Stimulated activated CD4-positive, alpha-beta T cell treated with anti-CD3 and anti-CD28 coated beads, Interleukin-4, amount 100 ng/mL, for 24 hours (primary cell): ENCODE results near the gene C11orf24.
"Not testable (repeated sequence)": the region's sequence is repeated elsewhere in the genome, so short reads cannot be mapped to it uniquely, and the experiment has no call there.

Experiments
- DNase-seq: peaks from one replicate; pipeline ENCODE4 v3.0.0-alpha.2; 2020

The C11orf24 gene

GRCh38 chr11:68269414-68270081 is 2.2 kb downstream of the C11orf24 start:
- no peak for DNase-seq

DNA sequence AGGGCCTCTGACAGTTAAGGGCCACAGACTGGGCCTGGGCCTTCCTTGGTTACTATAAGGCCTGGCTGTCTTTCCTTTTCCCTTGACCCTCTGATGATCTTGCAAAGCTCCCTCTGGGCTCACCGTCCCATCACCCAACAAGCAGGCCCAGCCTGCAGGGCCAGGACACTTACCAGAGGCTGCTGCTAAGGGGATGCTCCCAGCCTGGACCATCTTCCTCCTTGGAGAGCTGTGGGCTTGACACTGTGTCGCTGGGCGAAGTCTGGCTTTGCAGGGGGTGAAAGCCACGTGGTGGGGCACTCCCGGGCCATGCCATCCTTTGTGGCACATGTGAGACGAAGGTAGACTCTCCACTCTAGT is 3.9 kb downstream of the C11orf24 start:
- no peak for DNase-seq

DNA sequence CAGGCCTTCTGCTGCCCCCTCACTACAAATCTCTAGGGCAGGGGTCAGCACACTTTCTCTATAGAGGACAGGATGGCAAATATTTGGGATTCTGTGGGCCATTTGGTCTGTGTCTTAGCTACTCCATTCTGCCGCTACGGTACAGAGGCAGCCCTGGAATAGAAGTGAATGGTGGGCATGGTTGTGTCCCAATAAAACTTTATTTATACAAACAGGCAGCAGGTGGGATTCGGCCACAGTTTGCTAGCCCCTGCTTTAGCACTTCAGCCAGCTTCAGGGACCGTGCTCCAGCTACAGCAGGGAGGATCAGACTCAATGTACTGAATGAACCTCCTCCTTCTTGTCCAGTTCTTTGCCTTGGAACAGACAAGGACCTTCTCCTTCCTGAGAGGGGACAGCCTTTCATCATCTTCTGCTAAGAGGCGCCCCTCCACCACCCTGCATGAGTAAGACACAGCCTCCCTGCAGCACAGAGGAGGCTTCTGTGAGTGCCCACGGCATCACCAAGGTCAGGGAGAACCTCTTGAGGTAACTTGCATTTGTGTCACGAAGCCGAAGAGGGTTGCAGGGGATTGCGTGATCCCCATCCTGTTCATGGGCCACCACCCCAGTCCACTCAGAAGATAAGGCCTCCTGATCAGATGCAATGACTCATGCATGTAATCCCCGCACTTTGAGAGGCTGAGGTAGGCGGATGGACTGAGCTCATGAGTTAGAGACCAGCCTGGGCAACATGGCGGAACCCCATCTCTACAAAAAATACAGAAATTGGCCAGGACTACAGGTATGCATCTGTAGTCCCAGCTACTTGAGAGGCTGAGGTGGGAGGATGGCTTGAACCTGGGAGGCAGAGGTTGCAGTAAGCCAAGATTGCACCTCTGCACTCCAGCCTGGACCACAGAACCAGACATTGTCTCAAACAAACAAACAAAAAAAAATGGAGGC is 4.6 kb downstream of the C11orf24 start:
- no peak for DNase-seq

GRCh38 chr11:68266121-68266891 is 5.5 kb downstream of the C11orf24 start:
- no peak for DNase-seq

GRCh38 chr11:68264741-68265540 is 6.8 kb downstream of the C11orf24 start:
- DNase-seq: no peak

DNA sequence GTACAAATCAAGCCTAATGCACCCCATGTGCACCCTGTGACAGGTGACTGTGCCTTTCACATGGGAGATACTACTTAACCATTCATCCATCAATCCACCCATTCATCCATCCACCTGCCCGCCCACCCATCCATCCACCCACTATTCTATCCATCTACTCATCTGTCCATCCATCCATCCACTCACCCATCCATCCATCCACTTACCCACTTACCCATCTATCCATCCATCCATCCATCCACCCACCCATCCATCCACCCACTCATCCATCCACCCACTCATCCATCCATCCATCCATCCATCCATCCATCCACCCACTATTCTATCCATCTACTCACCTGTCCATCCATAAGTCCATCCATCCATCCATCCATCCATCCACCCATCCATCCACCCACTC is 7.5 kb downstream of the C11orf24 start:
- no peak for DNase-seq

- no peak for DNase-seq
Observed at GRCh38 chr11:68263444-68264035, 8.2 kb downstream of the C11orf24 start.

DNA sequence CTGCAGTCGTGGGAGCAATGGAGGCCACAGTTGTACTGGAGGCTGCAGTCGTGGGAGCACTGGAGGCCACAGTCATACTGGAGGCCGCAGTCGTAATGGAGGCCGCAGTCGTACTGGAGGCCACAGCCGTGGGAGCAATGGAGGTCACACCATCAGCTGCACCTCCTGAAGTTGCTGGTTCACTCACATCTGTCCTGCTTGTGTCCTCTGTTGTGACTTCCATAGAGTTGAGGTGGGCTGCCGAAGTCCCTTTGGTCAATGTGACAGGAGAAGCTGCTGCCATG is 9.3 kb downstream of the C11orf24 start:
- DNase-seq: no peak

DNA sequence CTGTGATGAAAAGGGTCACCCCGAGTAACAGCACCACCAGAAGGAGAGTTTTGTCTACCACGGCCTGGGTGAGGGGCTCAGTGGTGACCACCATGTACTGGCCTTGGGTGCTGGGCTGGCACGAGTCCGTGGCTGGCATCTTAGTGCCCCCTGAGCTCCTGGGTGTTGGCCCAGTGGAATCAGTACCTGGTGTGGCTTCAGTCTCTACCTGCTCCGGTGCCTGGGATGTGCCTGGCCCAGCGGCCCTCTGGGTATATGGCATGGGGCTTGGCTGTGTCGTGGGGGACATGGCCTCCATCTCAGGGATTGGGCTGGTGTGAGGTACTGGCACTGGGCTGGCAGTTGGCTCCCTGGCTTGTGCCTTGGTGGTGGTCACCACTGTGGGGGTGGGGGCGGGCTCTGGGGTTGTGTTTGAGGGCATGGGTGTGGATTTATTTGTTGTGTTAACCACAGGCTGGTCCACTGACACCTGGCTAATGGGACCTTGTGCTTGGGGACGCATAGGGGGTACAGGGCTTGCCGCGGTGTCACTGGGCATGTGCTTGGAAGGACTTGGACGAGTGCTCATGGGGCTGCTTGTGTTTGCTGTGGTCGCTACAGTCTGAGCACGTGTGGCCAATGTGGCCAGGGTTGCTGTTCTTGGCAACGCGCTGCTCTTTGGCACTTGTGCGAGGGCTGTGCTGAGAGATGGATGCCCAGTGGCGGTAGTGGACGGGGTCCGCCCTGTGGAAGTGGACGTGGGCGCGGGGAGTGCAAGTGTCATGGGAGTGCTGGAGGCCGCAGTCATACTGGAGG is 9.8 kb downstream of the C11orf24 start:
- DNase-seq: no peak

- no peak for DNase-seq
Observed at GRCh38 chr11:68261006-68261405, 10.8 kb downstream of the C11orf24 start.

GRCh38 chr11:68260484-68260883 is 11.3 kb downstream of the C11orf24 start:
- no peak for DNase-seq

- no peak for DNase-seq
Observed at GRCh38 chr11:68259122-68259959, 12.4 kb downstream of the C11orf24 start.

- DNase-seq: no peak
Observed at GRCh38 chr11:68258363-68258765, 13.4 kb downstream of the C11orf24 start.

- peak; percentile 95 for DNase-seq
Observed at GRCh38 chr11:68257477-68258362, 14.1 kb downstream of the C11orf24 start.

DNA sequence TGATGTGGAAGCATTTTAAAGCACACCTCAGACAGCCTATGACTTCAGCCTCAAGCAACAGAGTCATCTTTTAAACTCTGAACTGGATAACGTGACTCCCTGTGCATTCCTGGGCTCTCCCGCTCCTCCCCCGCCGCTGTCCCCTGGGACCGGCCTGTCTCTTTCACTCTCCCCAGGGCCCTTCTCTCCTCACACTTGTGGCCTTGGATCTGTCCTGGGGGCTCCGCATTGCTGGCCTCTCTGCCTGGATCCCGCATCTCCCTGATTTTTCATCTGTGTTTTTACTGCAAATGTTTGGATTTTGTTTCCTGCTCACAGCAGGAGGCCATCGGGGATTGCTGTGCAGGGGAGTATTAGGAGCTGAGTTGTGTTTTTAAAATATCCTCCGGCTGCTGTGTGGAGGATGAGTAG is 15.4 kb downstream of the C11orf24 start:
- no peak for DNase-seq

- no peak for DNase-seq
Observed at GRCh38 chr11:68255526-68255925, 16.2 kb downstream of the C11orf24 start.

DNA sequence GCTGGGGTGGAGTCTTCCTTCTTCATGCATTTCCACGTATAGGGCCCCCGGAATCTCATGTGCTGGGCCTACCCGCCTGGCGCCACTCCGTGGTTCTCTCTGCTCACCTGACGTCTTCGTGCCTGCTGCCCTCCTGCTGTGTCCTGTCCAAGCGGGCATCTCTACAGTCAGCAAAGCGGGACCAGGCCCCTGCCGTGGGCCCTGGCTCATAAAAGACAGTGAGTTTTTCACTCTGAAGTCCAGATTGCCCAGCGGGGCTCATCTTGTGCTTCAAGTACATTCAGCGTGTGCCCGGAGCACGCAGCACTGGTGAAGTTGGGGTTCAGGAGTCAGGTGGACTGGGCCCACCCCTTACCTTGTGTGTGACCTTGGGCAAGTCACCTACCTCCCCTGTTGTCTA is 17.4 kb downstream of the C11orf24 start:
- no peak for DNase-seq

- DNase-seq: no peak
Observed at GRCh38 chr11:68251765-68252164, 20.0 kb downstream of the C11orf24 start.

DNA sequence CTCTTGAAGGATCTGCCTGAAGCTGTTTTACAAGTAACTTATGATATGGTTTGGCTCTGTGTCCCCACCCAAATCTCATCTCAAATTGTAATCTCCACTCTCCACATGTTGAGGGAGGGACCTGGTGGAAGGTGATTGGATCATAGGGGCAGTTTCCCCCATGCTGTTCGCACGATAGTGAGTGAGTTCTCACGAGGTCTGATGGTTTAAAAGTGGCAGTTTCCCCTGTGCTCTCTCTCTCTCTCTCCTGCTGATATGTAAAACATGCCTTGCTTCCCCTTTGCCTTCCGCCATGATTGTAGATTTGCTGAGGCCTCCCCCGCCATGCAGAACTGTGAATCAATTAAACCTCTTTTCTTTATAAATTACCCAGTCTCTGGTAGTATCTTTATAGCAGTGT is 26.9 kb downstream of the C11orf24 start:
- not testable (repeated sequence) for DNase-seq

DNA sequence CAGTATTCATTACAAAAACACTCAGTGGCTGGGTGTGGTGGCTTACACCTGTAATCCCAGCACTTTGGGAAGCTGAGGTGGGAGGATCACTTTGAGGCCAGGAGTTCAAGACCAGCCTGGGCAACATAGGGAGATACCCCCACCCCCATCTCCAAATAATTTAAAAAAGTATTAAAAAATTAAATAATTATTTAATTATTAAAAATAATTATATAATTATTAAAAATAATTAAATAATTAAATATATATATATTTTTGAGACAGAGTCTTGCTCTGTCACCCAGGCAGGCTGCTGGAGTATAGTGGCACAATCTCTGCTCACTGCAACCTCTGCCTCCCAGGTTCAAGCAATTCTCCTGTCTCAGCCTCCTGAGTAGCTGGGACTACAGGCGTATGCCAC is 27.9 kb downstream of the C11orf24 start:
- DNase-seq: not testable (repeated sequence)
